Mesendoderm (in vitro differentiated cells): ENCODE measurements around the gene HMMR.

Experiments
- DNase-seq: peaks from one replicate; pipeline ENCODE4 v3.0.0; 2013
- H2AK5ac ChIP-seq: 2 replicates; pipeline ENCODE4 v1.6.1; 2013; ENCODE audit warnings: low read length, inconsistent platforms
- H2BK120ac ChIP-seq: 2 replicates; pipeline ENCODE4 v1.6.1; 2013; ENCODE audit warnings: low read depth, mild to moderate bottlenecking, low read length, moderate library complexity, mixed read lengths
- H2BK15ac ChIP-seq: replicated peaks from 2 replicates; pipeline ENCODE4 v1.6.1; 2013; ENCODE audit warnings: low read depth, mild to moderate bottlenecking, moderate library complexity
- H2BK5ac ChIP-seq: 2 replicates; pipeline ENCODE4 v1.6.1; 2013; ENCODE audit warnings: low read length, inconsistent platforms
- H3K18ac ChIP-seq: 2 replicates; pipeline ENCODE4 v1.6.1; 2013; ENCODE audit warnings: mild to moderate bottlenecking, low read length, mixed read lengths
- H3K23ac ChIP-seq: one replicate; pipeline ENCODE4 v1.6.1; 2013; ENCODE audit warnings: low read length
- H3K27ac ChIP-seq: 2 replicates; pipeline ENCODE4 v1.5.1; 2013; ENCODE audit warnings: low read depth, mild to moderate bottlenecking, inconsistent platforms, low read length, moderate library complexity
- H3K27me3 ChIP-seq: 2 replicates; pipeline ENCODE4 v1.6.1; 2013; ENCODE audit warnings: low read length, control low read depth, mild to moderate bottlenecking, inconsistent platforms; ENCODE audit not compliant: insufficient read depth, poor library complexity
- H3K36me3 ChIP-seq: 2 replicates; pipeline ENCODE4 v1.6.1; 2013; ENCODE audit warnings: low read length, inconsistent platforms; ENCODE audit not compliant: control insufficient read depth, insufficient read depth
- H3K4ac ChIP-seq: one replicate; pipeline ENCODE4 v1.6.1; 2013; ENCODE audit warnings: low read depth, mild to moderate bottlenecking, low read length, moderate library complexity
- H3K4me1 ChIP-seq: 2 replicates; pipeline ENCODE4 v1.6.1; 2013; ENCODE audit warnings: low read depth, low read length, inconsistent platforms; ENCODE audit not compliant: control insufficient read depth
- H3K4me2 ChIP-seq: 2 replicates; pipeline ENCODE4 v1.6.1; 2013; ENCODE audit warnings: low read length
- H3K4me3 ChIP-seq: 2 replicates; pipeline ENCODE4 v1.5.1; 2013; ENCODE audit warnings: mild to moderate bottlenecking, low read length
- H3K56ac ChIP-seq: one replicate; pipeline ENCODE4 v1.6.1; 2013; ENCODE audit warnings: low read length
- H3K79me1 ChIP-seq: 2 replicates; pipeline ENCODE4 v1.6.1; 2013; ENCODE audit warnings: low read length, inconsistent platforms
- H3K79me2 ChIP-seq: 2 replicates; pipeline ENCODE4 v1.6.1; 2013; ENCODE audit warnings: mild to moderate bottlenecking, low read length; ENCODE audit not compliant: control insufficient read depth, insufficient read depth
- H3K9ac ChIP-seq: 2 replicates; pipeline ENCODE4 v1.6.1; 2013; ENCODE audit warnings: low read length, inconsistent platforms
- H4K5ac ChIP-seq: one replicate; pipeline ENCODE4 v1.6.1; 2013; ENCODE audit warnings: low read length
- H4K8ac ChIP-seq: one replicate; pipeline ENCODE4 v1.6.1; 2013; ENCODE audit warnings: low read depth, mild to moderate bottlenecking, control low read depth, low read length, moderate library complexity
- WGBS: extraction: QIAGEN DNeasy Blood & Tissue Kit; methylation state at CpG from one replicate; pipeline ENCODE4 v1.1.7; 2013; ENCODE audit warnings: low lambda C conversion rate, missing lambda C conversion rate; ENCODE audit not compliant: insufficient coverage; ENCODE audit errors: extremely low coverage; 5-methylcytosine and 5-hydroxymethylcytosine counted together

Gene HMMR

GRCh38 chr5:163508753-163509152 is 48.3 kb downstream of the HMMR start:
- H2BK120ac ChIP-seq: no peak overlapping the region
- no peak overlapping the region for H2AK5ac ChIP-seq
- DNase-seq: no peak
- peaks cover 3% of the 10 kb centered on the region for H3K79me1 ChIP-seq
- H3K27me3 ChIP-seq: no peaks in the 10 kb centered on the region
- H3K9ac ChIP-seq: no peak overlapping the region
- H3K27ac ChIP-seq: no peak overlapping the region
- H3K36me3 ChIP-seq: no peaks in the 10 kb centered on the region
- H3K56ac ChIP-seq: no peak overlapping the region
- no peak overlapping the region for H4K8ac ChIP-seq
- WGBS: no CpG with 5 or more reads among the region's 5 CpGs
- H2BK5ac ChIP-seq: no peak overlapping the region
- no peak overlapping the region for H2BK15ac ChIP-seq
- H4K5ac ChIP-seq: no peak overlapping the region
- no peak overlapping the region for H3K23ac ChIP-seq
- H3K4me2 ChIP-seq: no peak overlapping the region
- no peaks in the 10 kb centered on the region for H3K4me1 ChIP-seq
- H3K4me3 ChIP-seq: no peak overlapping the region
- H3K4ac ChIP-seq: no peak overlapping the region
- peaks cover 56% of the 10 kb centered on the region for H3K79me2 ChIP-seq
- no peak overlapping the region for H3K18ac ChIP-seq

DNA sequence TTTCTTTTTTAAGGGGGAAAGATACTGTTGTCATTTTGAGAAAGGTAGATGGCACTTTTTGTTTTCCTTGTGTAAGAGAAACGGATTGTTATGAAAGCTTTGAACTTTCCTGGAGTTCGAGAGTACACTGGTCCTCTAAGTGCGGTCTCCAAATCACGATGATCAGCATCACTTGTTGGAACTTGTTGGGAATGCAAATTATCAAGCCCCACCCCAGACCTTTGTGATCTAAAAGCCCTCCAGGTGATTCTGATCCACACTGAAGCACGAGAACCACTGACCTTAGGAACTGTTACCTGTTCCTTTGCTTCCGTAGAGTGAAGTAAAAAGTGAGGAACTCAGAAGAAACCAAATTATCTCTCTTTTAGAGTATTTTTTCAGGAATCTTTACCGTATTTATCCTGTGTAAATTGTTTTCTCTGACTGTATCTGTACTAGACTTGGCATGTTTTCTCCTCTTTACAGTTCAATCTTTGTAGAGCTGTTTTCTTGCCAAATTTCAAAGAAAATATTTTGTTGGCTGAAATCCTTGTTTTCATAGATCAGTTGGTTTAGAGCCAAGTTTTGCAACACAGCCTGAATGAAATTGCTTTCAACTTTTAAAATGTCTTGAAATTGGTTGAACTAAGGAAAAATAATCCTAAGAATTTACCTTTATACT is 49.0 kb downstream of the HMMR start:
- Histone ChIP-seq H3K79me1 (peaks cover 3% of the 10 kb centered on the region), H3K9ac (no peak overlapping the region), H3K56ac (no peak overlapping the region), H4K5ac (no peak overlapping the region), H3K4me2 (no peak overlapping the region), H4K8ac (no peak overlapping the region), H2BK15ac (no peak overlapping the region), H2AK5ac (no peak overlapping the region), H2BK120ac (no peak overlapping the region), H3K4me1 (no peaks in the 10 kb centered on the region), H3K4ac (no peak overlapping the region), H3K36me3 (no peaks in the 10 kb centered on the region), H3K23ac (no peak overlapping the region), H3K18ac (no peak overlapping the region), H3K27me3 (no peaks in the 10 kb centered on the region), H3K27ac (no peak overlapping the region), H2BK5ac (no peak overlapping the region), H3K79me2 (peaks cover 54% of the 10 kb centered on the region), H3K4me3 (no peak overlapping the region)
- DNase-seq: peak; percentile 56
- WGBS: no CpG with 5 or more reads among the region's 7 CpGs

DNA sequence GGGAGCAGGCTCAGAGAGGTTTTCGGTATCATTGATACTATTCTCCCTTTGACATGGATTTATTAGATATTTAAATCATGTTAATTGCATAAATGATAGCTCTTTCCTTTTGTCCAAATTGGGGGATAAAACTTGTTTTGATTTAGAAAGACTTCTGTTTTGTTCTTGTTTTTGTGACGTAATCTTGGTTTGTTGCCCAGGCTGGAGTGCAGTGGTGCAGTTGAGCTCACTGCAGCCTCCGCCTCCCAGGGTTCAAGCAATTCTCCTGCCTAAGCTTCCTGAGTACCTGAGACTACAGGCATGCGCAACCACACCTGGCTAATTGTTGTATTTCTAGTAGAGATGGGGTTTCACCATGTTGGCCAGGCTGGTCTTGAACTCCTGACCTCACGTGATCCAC is 52.1 kb downstream of the HMMR start:
- no CpG with 5 or more reads among the region's 5 CpGs for WGBS
- Histone ChIP-seq H3K36me3 (peaks cover 4% of the 10 kb centered on the region), H3K4me2 (no peak overlapping the region), H3K79me1 (peaks cover 3% of the 10 kb centered on the region), H3K18ac (no peak overlapping the region), H3K4ac (no peak overlapping the region), H3K27ac (no peak overlapping the region), H3K9ac (no peak overlapping the region), H2AK5ac (no peak overlapping the region), H3K4me1 (no peaks in the 10 kb centered on the region), H2BK15ac (no peak overlapping the region), H4K8ac (no peak overlapping the region), H2BK5ac (no peak overlapping the region), H3K56ac (no peak overlapping the region), H4K5ac (no peak overlapping the region), H3K79me2 (peaks cover 36% of the 10 kb centered on the region), H3K4me3 (no peak overlapping the region), H3K27me3 (no peaks in the 10 kb centered on the region), H3K23ac (no peak overlapping the region), H2BK120ac (no peak overlapping the region)
- DNase-seq: no peak

GRCh38 chr5:163525096-163525495 is 64.7 kb downstream of the HMMR start:
- Histone ChIP-seq H3K4me2 (no peak overlapping the region), H3K79me2 (no peaks in the 10 kb centered on the region), H2BK120ac (no peak overlapping the region), H4K8ac (no peak overlapping the region), H3K4ac (no peak overlapping the region), H3K18ac (no peak overlapping the region), H3K56ac (no peak overlapping the region), H3K79me1 (no peaks in the 10 kb centered on the region), H3K9ac (no peak overlapping the region), H4K5ac (no peak overlapping the region), H3K4me1 (no peaks in the 10 kb centered on the region), H2BK15ac (no peak overlapping the region), H3K36me3 (no peaks in the 10 kb centered on the region), H3K27me3 (no peaks in the 10 kb centered on the region), H3K23ac (no peak overlapping the region), H2BK5ac (no peak overlapping the region), H3K27ac (no peak overlapping the region), H2AK5ac (no peak overlapping the region), H3K4me3 (no peak overlapping the region)
- no CpG with 5 or more reads among the region's 1 CpG for WGBS
- DNase-seq: no peak

DNA sequence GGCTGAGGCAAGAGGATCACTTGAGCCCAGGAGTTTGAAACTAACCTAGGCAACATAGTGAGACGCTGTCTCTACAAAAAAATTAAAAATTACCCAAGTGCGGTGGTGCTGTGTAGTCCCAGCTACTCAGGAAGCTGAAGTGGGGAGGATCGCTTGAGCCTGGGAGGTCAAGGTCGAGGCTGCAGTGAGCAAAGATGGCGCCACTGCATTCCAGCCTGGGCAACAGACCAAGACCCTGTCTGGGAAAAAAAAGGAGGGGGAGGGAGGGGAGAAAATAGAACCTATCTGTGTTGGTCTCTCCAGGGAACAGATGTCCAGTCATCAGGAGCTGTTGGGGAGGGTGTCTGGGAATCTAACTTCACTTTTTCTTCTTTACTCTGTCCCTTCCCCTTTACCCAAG is 69.3 kb downstream of the HMMR start:
- no peak overlapping the region for H2BK5ac ChIP-seq
- no peak overlapping the region for H2BK120ac ChIP-seq
- no peak overlapping the region for H2BK15ac ChIP-seq
- no peak overlapping the region for H3K27ac ChIP-seq
- H3K4me1 ChIP-seq: peaks cover 3% of the 10 kb centered on the region
- H3K56ac ChIP-seq: no peak overlapping the region
- H4K8ac ChIP-seq: no peak overlapping the region
- no peak overlapping the region for H3K18ac ChIP-seq
- no peak overlapping the region for H3K23ac ChIP-seq
- no peaks in the 10 kb centered on the region for H3K36me3 ChIP-seq
- no peak overlapping the region for H3K4me2 ChIP-seq
- no peak overlapping the region for H3K9ac ChIP-seq
- DNase-seq: no peak
- no peaks in the 10 kb centered on the region for H3K79me2 ChIP-seq
- no peak overlapping the region for H4K5ac ChIP-seq
- H3K4me3 ChIP-seq: no peak overlapping the region
- no peak overlapping the region for H2AK5ac ChIP-seq
- WGBS: no CpG with 5 or more reads among the region's 5 CpGs
- no peaks in the 10 kb centered on the region for H3K79me1 ChIP-seq
- H3K27me3 ChIP-seq: no peaks in the 10 kb centered on the region
- H3K4ac ChIP-seq: no peak overlapping the region

DNA sequence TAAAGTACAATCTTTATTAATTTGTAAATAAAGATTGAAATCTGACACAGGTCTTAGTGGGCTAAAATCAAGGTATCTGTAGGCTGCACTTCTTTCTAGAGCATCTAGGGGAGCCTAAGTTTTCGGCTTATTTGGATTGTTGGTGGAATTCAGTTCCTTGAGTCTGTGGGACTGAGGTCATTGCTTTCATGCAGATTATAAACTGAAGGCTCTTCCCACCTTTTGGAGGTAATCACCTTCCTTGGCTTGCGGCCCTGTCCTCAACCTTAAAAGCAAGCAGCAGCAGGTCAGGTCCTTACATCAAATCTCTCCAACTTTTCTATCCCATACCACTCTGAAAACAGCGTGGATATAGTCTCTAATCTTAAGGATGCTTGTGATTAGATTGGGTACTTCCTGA is 70.8 kb downstream of the HMMR start:
- Histone ChIP-seq H4K5ac (no peak overlapping the region), H3K27ac (no peak overlapping the region), H2BK5ac (no peak overlapping the region), H3K36me3 (no peaks in the 10 kb centered on the region), H3K4me2 (no peak overlapping the region), H2BK15ac (no peak overlapping the region), H3K56ac (no peak overlapping the region), H2BK120ac (no peak overlapping the region), H3K79me2 (no peaks in the 10 kb centered on the region), H2AK5ac (no peak overlapping the region), H4K8ac (no peak overlapping the region), H3K9ac (no peak overlapping the region), H3K27me3 (no peaks in the 10 kb centered on the region), H3K4me3 (no peak overlapping the region), H3K79me1 (no peaks in the 10 kb centered on the region), H3K23ac (no peak overlapping the region), H3K4ac (no peak overlapping the region), H3K18ac (no peak overlapping the region), H3K4me1 (peaks cover 3% of the 10 kb centered on the region)
- WGBS: no CpG with 5 or more reads among the region's 3 CpGs
- DNase-seq: peak; percentile 84
